HTR-8/SVneo (cell line): ENCODE measurements around the gene ZYX.
A peak's percentile ranks its signal among the peaks of the same experiment; 100 is the strongest.

Experiments
- DNase-seq: peaks from one replicate; pipeline ENCODE4 v3.0.0; 2011; ENCODE audit warnings: low spot score, mixed read lengths; ENCODE audit not compliant: insufficient read length
- FAIRE-seq: peaks from 2 replicates; lab custom pipeline; 2011; peaks lifted over from hg19 to GRCh38; lab: Jason Lieb, UNC

Gene ZYX

GRCh38 chr7:143362131-143363015, 18.8 kb upstream of the ZYX start, which contains the start of gene FAM131B:
FAM131B (minus strand) TSS chr7:143362713; CDS start chr7:143362603, 110 bp downstream.
- no peak for DNase-seq

GRCh38 chr7:143363016-143363937, 17.9 kb upstream of the ZYX start:
- no peak for FAIRE-seq
- DNase-seq: no peak

More at GRCh38 chr7:143362131-143363015, 18.8 kb upstream of the ZYX start, which contains the start of gene FAM131B:
- FAIRE-seq: no peak

GRCh38 chr7:143367972-143368371, 13.2 kb upstream of the ZYX start:
- DNase-seq (no peak), FAIRE-seq (no peak)

GRCh38 chr7:143368387-143368786, 12.8 kb upstream of the ZYX start:
- FAIRE-seq (no peak), DNase-seq (no peak)

GRCh38 chr7:143369678-143370651, 11.2 kb upstream of the ZYX start:
- DNase-seq (no peak), FAIRE-seq (no peak)

GRCh38 chr7:143372070-143372469, 9.1 kb upstream of the ZYX start:
- FAIRE-seq (no peak), DNase-seq (no peak)

- FAIRE-seq (no peak), DNase-seq (no peak)
Measured at GRCh38 chr7:143373255-143373794, 7.8 kb upstream of the ZYX start.

- DNase-seq (no peak), FAIRE-seq (no peak)
Measured at GRCh38 chr7:143374561-143374960, 6.6 kb upstream of the ZYX start.

- FAIRE-seq (no peak), DNase-seq (no peak)
Measured at GRCh38 chr7:143375298-143376034, 5.7 kb upstream of the ZYX start.

GRCh38 chr7:143376396-143376795, 4.7 kb upstream of the ZYX start:
- DNase-seq: no peak
- no peak for FAIRE-seq

GRCh38 chr7:143379611-143380259, 1.4 kb upstream of the ZYX start:
- FAIRE-seq: no peak
- DNase-seq: no peak

GRCh38 chr7:143380260-143380645, 892 bp upstream of the ZYX start:
- no peak for FAIRE-seq
- DNase-seq: peak; percentile 66

GRCh38 chr7:143381427-143382125, 431 bp downstream of the ZYX start:
- DNase-seq (peak; percentile 59), FAIRE-seq (no peak)

GRCh38 chr7:143382126-143382790, 1.1 kb downstream of the ZYX start:
- FAIRE-seq: no peak
- no peak for DNase-seq

- no peak for DNase-seq
- no peak for FAIRE-seq
Measured at GRCh38 chr7:143382791-143383641, 1.9 kb downstream of the ZYX start.

- no peak for FAIRE-seq
Measured at GRCh38 chr7:143383642-143383957, 2.5 kb downstream of the ZYX start.

More at GRCh38 chr7:143383642-143383957, 2.5 kb downstream of the ZYX start:
- no peak for DNase-seq
